Lung (tissue), 12 donors: ENCODE measurements around the gene RAMP1. TPM values are rescaled to one million over a fixed set of nuclear protein-coding genes. Genes with fewer than 3 reads are reported as not detected.

Source experiments
- ATAC-seq: fragments of 200-7000 bp; cut with Tn5 transposase; one replicate; pipeline ENCODE4 v1.9.1; 2020; ENCODE audit warnings: moderate number of reproducible peaks; ENCODE audit not compliant: insufficient read depth, low FRiP score
- DNase-seq, 3 donors: peaks; one replicate each; pipeline ENCODE4 v3.0.0-alpha.2; 2013 to 2017
- H3K27ac ChIP-seq, 2 donors: one replicate each; pipeline ENCODE4 v1.5.1; 2013; ENCODE audit warnings: mild to moderate bottlenecking in 2 of 2, moderate library complexity in 2 of 2, control low read depth in 1 of 2, inconsistent platforms in 1 of 2, low read depth in 1 of 2, low read length in 1 of 2
- H3K27me3 ChIP-seq, 3 donors: one replicate each; pipeline ENCODE4 v1.5.1; 2013; ENCODE audit warnings: low read length in 2 of 3; ENCODE audit not compliant: control insufficient read depth in 3 of 3, insufficient read depth in 3 of 3
- H3K36me3 ChIP-seq, 4 donors: one replicate each; pipeline ENCODE4 v1.5.1; 2013; ENCODE audit warnings: low read length in 4 of 4, mild to moderate bottlenecking in 1 of 4, moderate library complexity in 1 of 4; ENCODE audit not compliant: control insufficient read depth in 4 of 4, insufficient read depth in 4 of 4
- H3K4me1 ChIP-seq, 5 donors: one replicate each; pipeline ENCODE4 v1.5.1; 2013; ENCODE audit warnings: low read length in 5 of 5, mild to moderate bottlenecking in 2 of 5, moderate library complexity in 1 of 5; ENCODE audit not compliant: control insufficient read depth in 5 of 5, insufficient read depth in 5 of 5
- H3K4me3 ChIP-seq: one replicate; pipeline ENCODE4 v1.5.1; 2013; ENCODE audit warnings: mild to moderate bottlenecking, control low read depth, moderate library complexity
- H3K9ac ChIP-seq, 2 donors: one replicate each; pipeline ENCODE4 v1.5.1; 2013; ENCODE audit warnings: low read length in 2 of 2, control low read depth in 1 of 2; ENCODE audit not compliant: insufficient read depth in 1 of 2
- H3K9me3 ChIP-seq, 4 donors: one replicate each; pipeline ENCODE4 v1.5.1; 2013; ENCODE audit warnings: low read length in 3 of 4, mild to moderate bottlenecking in 1 of 4, moderate library complexity in 1 of 4; ENCODE audit not compliant: control insufficient read depth in 4 of 4, insufficient read depth in 3 of 4
- CTCF ChIP-seq: IDR thresholded peaks from 2 replicates; pipeline ENCODE4 v1.5.1; 2012; ENCODE audit warnings: mild to moderate bottlenecking; ENCODE audit errors: control extremely low read depth, extremely low read depth
- WGBS, 2 donors: extraction: QIAGEN DNeasy Blood & Tissue Kit; methylation state at CpG; one replicate each; pipeline ENCODE4 v1.1.7; 2013; 5-methylcytosine and 5-hydroxymethylcytosine counted together
- polyA plus RNA-seq, 2 donors: library from polyadenylated mRNA; stranded (reverse); fragments of 200-250 nt; gene quantifications; one replicate each; pipeline ENCODE4 v1.2.1, GENCODE V29; 2013
- total RNA-seq, 2 donors: library from RNA; depleted of rRNA in 1 of 2; stranded (reverse); fragments of >200 nt in 1 of 2; gene quantifications; one replicate each; pipeline ENCODE4 v1.2.1, GENCODE V29; 2014 to 2021
- donor health status: control.
- donor health status: control.
- donor health status: Bipolar disorder and iron deficiency.
- donor health status: healthy.
- donor health status: DM: yes; HTN: yes; CAD: no.

Gene RAMP1
- total and polyA plus RNA-seq, 4 donors, result 10.5 to 26.1 (median 12.6) TPM

- no peak overlapping the region for H3K27ac ChIP-seq
- peaks cover 0 to 5% (median 0%) of the 10 kb centered on the region in 4 donors for H3K9me3 ChIP-seq
- 91 to 94% methylated on average over 28 of the region's 28 CpGs for WGBS, 2 donors
- DNase-seq (no peak), ATAC-seq (no peak)
- no peaks in the 10 kb centered on the region for H3K27me3 ChIP-seq
- no peak overlapping the region for H3K9ac ChIP-seq
- H3K4me1 ChIP-seq, result no peaks in the 10 kb centered on the region
- H3K4me3 ChIP-seq, result no peak overlapping the region
- no peak for TF ChIP-seq CTCF
- no peaks in the 10 kb centered on the region for H3K36me3 ChIP-seq
These were observed 53.1 kb downstream of the RAMP1 start for GRCh38 chr2:237912271-237913192.

- TF ChIP-seq CTCF, result no peak
- Histone ChIP-seq H3K36me3 (no peaks in the 10 kb centered on the region), H3K27me3 (no peaks in the 10 kb centered on the region), H3K27ac (no peak overlapping the region), H3K9me3 (peaks cover 0 to 3% (median 0%) of the 10 kb centered on the region in 4 donors), H3K9ac (no peak overlapping the region), H3K4me3 (no peak overlapping the region), H3K4me1 (no peaks in the 10 kb centered on the region)
- ATAC-seq, result no peak
- WGBS, 2 donors, result 90 to 97% methylated on average over 26 of the region's 26 CpGs
- DNase-seq, result no peak
These were observed 53.9 kb downstream of the RAMP1 start for GRCh38 chr2:237913193-237913917.

GRCh38 chr2:237915576-237915975 lies 56.2 kb downstream of the RAMP1 start:
- 69 to 74% methylated on average over 10 of the region's 10 CpGs for WGBS, 2 donors
- ATAC-seq, result no peak
- Histone ChIP-seq H3K4me1 (no peaks in the 10 kb centered on the region), H3K27ac (no peak overlapping the region), H3K9ac (no peak overlapping the region), H3K9me3 (no peaks in the 10 kb centered on the region), H3K4me3 (no peak overlapping the region), H3K36me3 (no peaks in the 10 kb centered on the region), H3K27me3 (no peaks in the 10 kb centered on the region)
- no peak for DNase-seq
- TF ChIP-seq CTCF, result no peak
